Stimulated activated naive CD8-positive, alpha-beta T cell treated with anti-CD3 and anti-CD28 coated beads, Interleukin-15, amount 100 ng/mL, for 72 hours (primary cell): ENCODE results near the gene EEF1AKMT2.
A peak's percentile ranks its signal among the peaks of the same experiment; 100 is the strongest.

Experiments
- ATAC-seq: fragments of 150-1000 bp; cut with Tn5 transposase; 2 replicates; pipeline ENCODE4 v1.10.0; 2021; ENCODE audit warnings: mild to moderate bottlenecking, moderate library complexity
- DNase-seq, 2 donors: peaks; one replicate each; pipeline ENCODE4 v3.0.0; 2021 to 2022
- H3K27ac Mint-ChIP-seq, 2 donors: one replicate each; pipeline ENCODE4 v1.8.0; 2022; ENCODE audit warnings: mild to moderate bottlenecking in 2 of 2, mixed read lengths in 2 of 2, moderate library complexity in 2 of 2
- H3K27me3 Mint-ChIP-seq: one replicate; pipeline ENCODE4 v1.8.0; 2022; ENCODE audit warnings: mixed read lengths
- H3K4me1 Mint-ChIP-seq: one replicate; pipeline ENCODE4 v1.8.0; 2022; ENCODE audit warnings: mild to moderate bottlenecking, mixed read lengths
- H3K4me3 Mint-ChIP-seq, 2 donors: one replicate each; pipeline ENCODE4 v1.8.0; 2022; ENCODE audit warnings: mild to moderate bottlenecking in 2 of 2, mixed read lengths in 2 of 2, moderate library complexity in 1 of 2
- H3K9me3 Mint-ChIP-seq, 2 donors: one replicate each; pipeline ENCODE4 v1.8.0; 2022; ENCODE audit warnings: mixed read lengths in 2 of 2

The EEF1AKMT2 gene

DNA sequence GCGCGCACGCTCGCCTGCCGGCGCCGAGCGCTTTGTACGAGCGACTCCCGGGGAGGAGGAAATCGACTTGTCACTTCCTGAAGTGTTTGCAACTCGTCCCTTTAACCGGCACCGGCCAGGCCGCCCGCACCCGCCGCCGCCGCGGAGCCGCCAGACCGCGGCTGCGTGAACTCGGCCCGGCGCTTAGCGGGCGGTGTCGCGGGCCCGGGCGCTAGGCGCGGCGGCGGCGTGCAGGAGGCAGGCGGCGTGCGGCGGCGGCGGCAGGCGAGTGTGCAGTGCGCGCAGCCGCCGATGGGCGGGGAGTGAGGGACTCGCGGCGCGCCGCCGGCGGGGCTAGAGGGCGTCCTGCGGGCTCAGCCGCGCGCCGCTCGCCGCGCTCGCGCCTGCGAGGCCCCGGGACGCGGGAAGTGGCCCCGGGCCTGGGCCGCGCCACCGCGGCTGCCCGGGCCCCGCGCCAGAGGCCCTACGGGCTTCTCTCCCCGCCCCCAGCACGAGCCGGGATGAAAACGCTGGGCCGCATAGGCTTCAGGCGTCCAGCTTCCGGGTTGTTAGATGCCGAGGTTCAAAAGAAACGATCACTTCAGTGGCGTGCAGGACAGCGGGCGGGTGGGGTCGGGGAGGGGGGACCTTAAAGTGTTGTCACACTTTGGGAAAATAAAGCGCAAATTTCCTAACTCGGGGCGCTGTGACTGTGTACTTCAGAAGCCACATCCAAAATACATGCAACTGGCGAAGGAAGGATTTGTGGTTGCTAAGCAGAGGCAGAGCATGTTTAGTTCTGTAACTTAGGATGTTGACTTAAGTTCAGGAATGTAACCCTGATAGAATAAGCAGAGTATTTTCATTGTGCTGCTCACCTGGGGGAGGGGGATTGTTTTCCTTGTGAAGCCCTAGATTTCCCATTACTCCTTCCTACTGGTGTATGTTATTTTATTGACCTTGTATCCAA is 47.3 kb downstream of the EEF1AKMT2 start, which contains the start of gene FAM53B:
Gene FAM53B, minus strand, starts transcription at position 277 of the 949 bp plus-strand sequence. CDS start 37,665 bp downstream, outside the sequence.
- Mint-ChIP-seq H3K27ac (peak within 1 kb of the TSS; percentile 71 to 94), H3K9me3 (no peaks in the 10 kb centered on the region), H3K4me1 (peaks cover 45% of the 10 kb centered on the region), H3K4me3 (peak within 1 kb of the TSS; percentile 96 to 98), H3K27me3 (peaks cover 20% of the 10 kb centered on the region)
- peak; percentile 86 for ATAC-seq
- peak; percentile 77 to 82 for DNase-seq

- DNase-seq (peak in 1 of 2 donors; percentile 32), ATAC-seq (peak; percentile 62)
- H3K27me3 Mint-ChIP-seq: peaks cover 23% of the 10 kb centered on the region
- H3K27ac Mint-ChIP-seq: peak overlapping the region; percentile 71 to 94
- H3K9me3 Mint-ChIP-seq: no peaks in the 10 kb centered on the region
- H3K4me3 Mint-ChIP-seq: peak overlapping the region; percentile 96 to 98
- peaks cover 47% of the 10 kb centered on the region for H3K4me1 Mint-ChIP-seq
These were observed 48.2 kb downstream of the EEF1AKMT2 start for GRCh38 chr10:124743191-124744101.

GRCh38 chr10:124742413-124743190 is 49.1 kb downstream of the EEF1AKMT2 start:
- no peak for DNase-seq
- peaks cover 56% of the 10 kb centered on the region for H3K4me1 Mint-ChIP-seq
- H3K27me3 Mint-ChIP-seq: peaks cover 23% of the 10 kb centered on the region
- H3K27ac Mint-ChIP-seq: peak overlapping the region; percentile 62 to 98
- no peaks in the 10 kb centered on the region for H3K9me3 Mint-ChIP-seq
- ATAC-seq: no peak
- H3K4me3 Mint-ChIP-seq: peak overlapping the region; percentile 96 to 98

DNA sequence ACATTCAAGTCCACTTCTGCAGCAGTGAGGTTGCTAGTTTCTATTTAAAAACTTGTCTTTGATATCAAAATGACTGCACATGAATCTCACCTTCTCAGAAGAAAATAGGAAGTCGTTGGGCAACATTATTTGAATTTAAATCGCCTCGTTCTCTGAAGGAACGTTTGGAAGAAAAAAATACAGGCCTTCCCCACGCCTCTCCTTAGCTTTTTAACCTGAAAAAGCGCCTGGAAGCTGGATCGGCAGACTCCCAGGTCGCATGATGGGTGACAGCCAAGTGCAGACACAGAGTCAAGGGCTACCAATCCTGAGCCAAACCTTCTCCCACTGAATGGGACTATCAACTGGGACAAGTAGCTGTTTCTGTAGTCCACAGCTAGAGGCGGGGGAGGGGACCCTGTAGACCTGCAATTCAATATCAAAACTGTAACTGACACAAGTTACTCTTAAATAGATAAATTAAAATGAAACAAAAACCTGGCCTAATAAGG is 49.7 kb downstream of the EEF1AKMT2 start:
- Mint-ChIP-seq H3K27ac (no peak overlapping the region), H3K4me3 (peak overlapping the region; percentile 96 to 98), H3K4me1 (peaks cover 62% of the 10 kb centered on the region), H3K9me3 (no peaks in the 10 kb centered on the region), H3K27me3 (peaks cover 23% of the 10 kb centered on the region)
- DNase-seq: no peak
- no peak for ATAC-seq

DNA sequence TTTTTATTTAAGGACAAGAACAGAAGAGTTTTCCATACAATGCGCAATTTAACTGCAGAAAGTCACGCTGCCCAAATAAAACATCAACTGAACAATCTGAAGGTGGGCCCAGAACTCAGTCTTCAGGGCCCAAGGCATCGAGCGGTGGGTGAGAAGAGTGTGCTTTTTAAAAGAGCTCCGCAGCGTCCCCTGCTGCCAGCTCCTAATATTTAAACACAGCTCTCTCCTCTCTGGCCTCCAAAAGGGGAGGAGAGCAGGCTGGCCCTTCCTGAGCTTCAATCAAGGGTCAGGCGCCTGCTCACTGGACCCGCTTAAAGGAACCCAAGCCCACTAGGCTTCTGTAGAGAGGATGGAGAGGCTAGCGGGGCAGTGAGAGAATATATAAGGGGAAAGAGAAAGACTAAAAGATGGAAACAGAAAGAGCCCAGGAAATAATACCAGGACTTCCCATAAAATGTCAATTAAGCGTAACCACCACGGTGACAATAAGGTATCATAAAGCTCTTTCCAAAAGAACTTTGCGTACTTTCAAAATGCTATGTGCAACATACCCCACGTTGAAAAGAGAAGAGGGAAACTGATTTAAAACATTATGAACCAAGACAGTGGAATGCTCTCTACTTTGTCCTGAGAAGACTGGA is 50.3 kb downstream of the EEF1AKMT2 start:
- peak overlapping the region; percentile 69 to 77 for H3K4me3 Mint-ChIP-seq
- DNase-seq (peak; percentile 74 to 76), ATAC-seq (peak; percentile 74)
- peak overlapping the region in 1 of 2 donors; percentile 89 for H3K27ac Mint-ChIP-seq
- peaks cover 68% of the 10 kb centered on the region for H3K4me1 Mint-ChIP-seq
- no peaks in the 10 kb centered on the region for H3K9me3 Mint-ChIP-seq
- H3K27me3 Mint-ChIP-seq: peaks cover 23% of the 10 kb centered on the region

GRCh38 chr10:124740369-124741280 is 51.1 kb downstream of the EEF1AKMT2 start:
- Mint-ChIP-seq H3K4me1 (peaks cover 75% of the 10 kb centered on the region), H3K9me3 (no peaks in the 10 kb centered on the region), H3K27me3 (peaks cover 23% of the 10 kb centered on the region), H3K27ac (peak overlapping the region in 1 of 2 donors; percentile 20), H3K4me3 (peak overlapping the region; percentile 69 to 77)
- no peak for DNase-seq
- ATAC-seq: peak; percentile 56

DNA sequence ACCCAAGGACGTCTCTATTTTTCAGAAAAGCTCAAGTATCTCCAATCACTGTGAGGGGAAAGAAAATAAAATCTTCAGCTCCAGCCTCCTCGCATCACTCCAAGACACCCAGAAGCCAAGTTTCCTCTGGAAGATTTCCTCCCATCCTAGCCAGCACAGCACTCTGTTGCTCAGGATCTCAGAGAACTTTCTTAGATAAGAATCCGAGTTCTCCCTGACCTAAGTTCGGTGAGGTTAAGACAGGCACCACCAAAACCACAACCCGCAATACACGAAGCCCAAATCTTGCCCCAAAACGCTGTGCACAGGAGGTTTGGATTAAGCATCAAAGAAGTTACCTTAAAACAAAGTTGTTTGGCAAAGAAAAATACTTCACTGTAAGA is 51.7 kb downstream of the EEF1AKMT2 start:
- Mint-ChIP-seq H3K27ac (peak overlapping the region in 1 of 2 donors; percentile 20), H3K27me3 (peaks cover 23% of the 10 kb centered on the region), H3K4me1 (peaks cover 82% of the 10 kb centered on the region), H3K9me3 (no peaks in the 10 kb centered on the region), H3K4me3 (peak overlapping the region; percentile 20 to 77)
- DNase-seq (no peak), ATAC-seq (no peak)

DNA sequence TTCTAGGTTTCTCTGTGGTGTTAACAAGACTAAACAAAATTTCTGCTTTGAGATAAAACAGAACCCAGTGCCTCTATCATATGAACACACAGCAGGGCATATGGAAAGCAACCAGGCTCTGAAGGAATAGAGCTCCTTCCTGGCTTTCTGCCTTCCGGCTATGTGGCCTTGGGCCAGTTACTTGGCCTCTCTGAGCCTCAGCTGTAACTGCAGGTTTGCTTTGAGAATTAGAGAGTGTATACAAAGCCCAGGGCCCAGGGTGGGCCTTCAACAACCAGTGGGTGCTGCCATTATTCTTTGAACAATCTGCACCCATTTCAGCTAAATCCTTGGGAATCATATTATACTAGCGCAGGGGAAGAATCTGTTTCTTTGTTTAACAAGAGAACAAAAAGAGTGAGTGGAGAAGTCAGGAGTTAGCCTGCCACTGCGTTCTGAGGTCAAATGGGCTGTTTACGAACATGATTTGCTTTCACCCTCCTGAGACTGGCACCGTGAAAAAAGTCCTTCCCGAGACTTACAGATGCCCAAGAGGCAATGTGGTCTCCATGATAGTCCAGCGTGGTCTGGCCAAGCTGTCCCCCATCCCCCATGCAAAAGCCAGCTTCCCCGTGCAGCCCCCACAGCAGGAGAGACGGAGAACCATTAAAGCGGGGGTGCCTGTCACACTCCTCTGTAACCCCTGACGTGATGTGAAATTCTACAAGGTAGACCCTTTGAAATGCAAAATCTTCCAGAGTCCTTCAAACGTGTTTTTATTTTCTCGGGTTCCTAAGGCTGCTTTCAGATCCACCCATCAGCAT is 52.4 kb downstream of the EEF1AKMT2 start:
- H3K27me3 Mint-ChIP-seq: peaks cover 23% of the 10 kb centered on the region
- ATAC-seq: no peak
- no peak for DNase-seq
- H3K4me3 Mint-ChIP-seq: peak overlapping the region; percentile 7 to 77
- H3K27ac Mint-ChIP-seq: peak overlapping the region in 1 of 2 donors; percentile 22
- peaks cover 88% of the 10 kb centered on the region for H3K4me1 Mint-ChIP-seq
- no peaks in the 10 kb centered on the region for H3K9me3 Mint-ChIP-seq

DNA sequence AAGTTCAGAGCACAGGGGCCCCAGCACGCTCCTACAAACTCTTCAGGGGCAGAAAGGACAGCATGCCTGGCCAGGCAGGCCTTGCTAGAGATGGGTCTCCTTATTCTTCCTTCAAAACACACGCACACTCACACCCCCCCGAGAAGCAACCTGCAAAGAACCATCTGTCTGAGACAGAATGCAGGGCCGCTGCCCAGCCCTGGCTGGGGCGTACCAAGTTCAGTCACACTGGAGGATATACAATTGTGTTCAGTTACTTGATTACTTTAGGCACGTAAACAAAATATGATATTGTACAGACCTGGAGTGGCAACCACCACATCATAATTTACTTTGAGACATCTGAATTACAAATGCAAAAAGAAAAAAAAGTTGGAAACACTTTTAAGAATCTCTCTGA is 53.2 kb downstream of the EEF1AKMT2 start:
- DNase-seq (no peak), ATAC-seq (no peak)
- peaks cover 97% of the 10 kb centered on the region for H3K4me1 Mint-ChIP-seq
- H3K9me3 Mint-ChIP-seq: no peaks in the 10 kb centered on the region
- no peak overlapping the region for H3K27ac Mint-ChIP-seq
- peaks cover 23% of the 10 kb centered on the region for H3K27me3 Mint-ChIP-seq
- no peak overlapping the region for H3K4me3 Mint-ChIP-seq

DNA sequence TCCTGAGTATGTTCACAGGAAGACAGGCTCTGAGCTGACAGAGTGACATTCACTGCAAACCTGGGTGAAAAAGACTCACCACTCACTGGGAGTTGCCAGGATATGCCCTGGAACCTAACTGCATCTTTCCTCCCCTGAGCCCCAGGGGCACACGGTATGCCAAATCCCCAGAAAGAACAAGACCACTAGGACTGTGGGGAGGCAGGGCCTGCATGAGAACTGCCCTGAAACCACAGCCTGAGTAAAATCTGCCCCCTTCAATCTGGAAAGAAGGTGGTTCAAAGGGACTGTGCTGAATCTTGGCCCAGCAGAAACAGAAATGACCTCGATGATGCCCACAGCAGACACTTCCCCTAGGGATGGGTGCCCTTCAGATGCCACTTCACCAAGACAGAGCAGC is 54.0 kb downstream of the EEF1AKMT2 start:
- DNase-seq (no peak), ATAC-seq (no peak)
- Mint-ChIP-seq H3K9me3 (no peaks in the 10 kb centered on the region), H3K27me3 (peaks cover 19% of the 10 kb centered on the region), H3K4me3 (no peak overlapping the region), H3K27ac (no peak overlapping the region), H3K4me1 (peaks cover 100% of the 10 kb centered on the region)

DNA sequence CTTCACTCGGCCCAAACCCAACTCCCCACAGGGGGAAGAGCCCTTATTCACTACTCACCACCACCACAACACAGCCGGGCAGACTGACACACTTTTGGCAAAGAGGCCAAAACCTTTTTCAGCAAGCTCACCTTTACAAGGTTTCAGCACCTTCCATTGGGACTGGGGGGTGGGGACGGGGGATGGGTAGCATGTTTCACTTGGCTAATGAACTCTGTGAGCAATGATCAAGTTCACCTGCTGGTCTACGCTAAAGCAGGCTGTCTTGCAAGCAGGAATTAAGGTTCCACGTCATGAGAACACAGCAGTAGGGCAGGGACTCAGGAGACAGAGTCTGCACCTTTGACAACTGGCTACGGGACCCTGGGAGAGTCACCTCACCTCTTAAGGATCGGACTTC is 54.5 kb downstream of the EEF1AKMT2 start:
- Mint-ChIP-seq H3K4me3 (no peak overlapping the region), H3K9me3 (no peaks in the 10 kb centered on the region), H3K27ac (no peak overlapping the region), H3K27me3 (peaks cover 14% of the 10 kb centered on the region), H3K4me1 (peaks cover 100% of the 10 kb centered on the region)
- ATAC-seq (no peak), DNase-seq (peak in 1 of 2 donors; percentile 4)

GRCh38 chr10:124736491-124737136 is 55.1 kb downstream of the EEF1AKMT2 start:
- DNase-seq (peak in 1 of 2 donors; percentile 7), ATAC-seq (no peak)
- Mint-ChIP-seq H3K4me3 (no peak overlapping the region), H3K9me3 (no peaks in the 10 kb centered on the region), H3K27ac (no peak overlapping the region), H3K4me1 (peaks cover 100% of the 10 kb centered on the region), H3K27me3 (peaks cover 14% of the 10 kb centered on the region)
